Measurements from ENCODE around the gene ATP6AP1. TPM values are rescaled to one million over a fixed set of nuclear protein-coding genes. Genes with fewer than 3 reads are reported as not detected.

Gene ATP6AP1
- total and polyA plus RNA-seq, 2 of the 13 experiments (the other 11 are each of a cell fraction or from before 2014, with no cell fraction given) = 56.7 to 110 TPM

DNA sequence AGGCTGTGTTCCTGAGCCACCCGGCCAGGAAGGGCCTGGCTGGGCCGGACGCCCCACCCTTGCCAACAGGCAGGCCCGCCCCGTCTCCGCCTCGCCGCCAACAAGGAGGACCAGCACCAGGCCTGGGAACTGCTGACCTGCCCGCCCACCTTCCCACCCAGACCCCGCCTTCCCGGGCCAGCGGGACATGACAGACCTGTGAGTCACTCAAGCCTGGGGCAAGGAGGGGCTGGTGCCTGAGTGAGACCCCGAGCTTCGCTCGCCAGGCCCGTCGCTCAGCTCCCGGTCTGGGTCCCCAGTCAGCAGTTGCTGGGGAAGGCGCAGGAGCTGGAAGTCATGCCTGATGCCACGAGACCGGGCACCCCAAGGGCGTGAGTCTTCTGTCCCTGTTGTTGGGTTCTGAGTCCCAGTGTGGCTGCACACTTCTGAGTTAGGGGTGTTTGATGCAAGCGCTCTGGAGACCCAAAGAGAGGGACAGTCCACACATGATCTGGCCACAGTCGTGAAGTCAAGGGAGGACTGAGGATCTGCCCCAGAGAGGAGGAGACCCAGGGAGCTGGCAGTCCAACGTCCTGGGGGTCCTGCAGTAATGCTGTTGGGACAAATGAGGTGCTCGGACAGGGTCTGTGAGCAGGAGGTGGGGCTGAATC is 19.1 kb upstream of the ATP6AP1 start, which contains the start of gene DNASE1L1 (continued):
- TF ChIP-seq ZBTB7B (CRISPR knock-in tag; IDR thresholded peaks at IDR 0.05) (0 out of 2 replicates have a peak, but pooled peaks have one; percentile 33), ZNF121 (CRISPR knock-in tag; IDR thresholded peaks at IDR 0.05) (peak; percentile 23; the same call in 1 of the 2 replicates), MYC (CRISPR knock-in tag; IDR thresholded peaks at IDR 0.05; ENCODE audit: borderline replicate concordance) (peak; percentile 38; the same call in 1 of the 2 replicates), MAFG (CRISPR knock-in tag; IDR thresholded peaks at IDR 0.05) (no peak), ATF1 (CRISPR knock-in tag; IDR thresholded peaks at IDR 0.05) (no peak), ZNF335 (CRISPR knock-in tag; IDR thresholded peaks at IDR 0.05) (no peak), SNAI1 (CRISPR knock-in tag; IDR thresholded peaks at IDR 0.05; ENCODE audit: borderline replicate concordance) (no peak), NFKBIZ (CRISPR knock-in tag; IDR thresholded peaks at IDR 0.05) (no peak), GLMP (CRISPR knock-in tag; IDR thresholded peaks at IDR 0.05; ENCODE audit: borderline replicate concordance) (no peak), TP53 (CRISPR knock-in tag; conservative IDR thresholded peaks at IDR 0.05) (no peak), FOXC1 (CRISPR knock-in tag; IDR thresholded peaks at IDR 0.05; ENCODE audit: borderline replicate concordance) (no peak), TEAD3 (CRISPR knock-in tag; optimal IDR thresholded peaks at IDR 0.05; ENCODE audit: borderline replicate concordance) (no peak)
- TF ChIP-seq, protein P1, sequence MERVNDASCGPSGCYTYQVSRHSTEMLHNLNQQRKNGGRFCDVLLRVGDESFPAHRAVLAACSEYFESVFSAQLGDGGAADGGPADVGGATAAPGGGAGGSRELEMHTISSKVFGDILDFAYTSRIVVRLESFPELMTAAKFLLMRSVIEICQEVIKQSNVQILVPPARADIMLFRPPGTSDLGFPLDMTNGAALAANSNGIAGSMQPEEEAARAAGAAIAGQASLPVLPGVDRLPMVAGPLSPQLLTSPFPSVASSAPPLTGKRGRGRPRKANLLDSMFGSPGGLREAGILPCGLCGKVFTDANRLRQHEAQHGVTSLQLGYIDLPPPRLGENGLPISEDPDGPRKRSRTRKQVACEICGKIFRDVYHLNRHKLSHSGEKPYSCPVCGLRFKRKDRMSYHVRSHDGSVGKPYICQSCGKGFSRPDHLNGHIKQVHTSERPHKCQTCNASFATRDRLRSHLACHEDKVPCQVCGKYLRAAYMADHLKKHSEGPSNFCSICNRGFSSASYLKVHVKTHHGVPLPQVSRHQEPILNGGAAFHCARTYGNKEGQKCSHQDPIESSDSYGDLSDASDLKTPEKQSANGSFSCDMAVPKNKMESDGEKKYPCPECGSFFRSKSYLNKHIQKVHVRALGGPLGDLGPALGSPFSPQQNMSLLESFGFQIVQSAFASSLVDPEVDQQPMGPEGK (CRISPR knock-in tag; IDR thresholded peaks at IDR 0.05) = peak; percentile 34; the same call in 1 of the 2 replicates
- TF ChIP-seq, protein P2, sequence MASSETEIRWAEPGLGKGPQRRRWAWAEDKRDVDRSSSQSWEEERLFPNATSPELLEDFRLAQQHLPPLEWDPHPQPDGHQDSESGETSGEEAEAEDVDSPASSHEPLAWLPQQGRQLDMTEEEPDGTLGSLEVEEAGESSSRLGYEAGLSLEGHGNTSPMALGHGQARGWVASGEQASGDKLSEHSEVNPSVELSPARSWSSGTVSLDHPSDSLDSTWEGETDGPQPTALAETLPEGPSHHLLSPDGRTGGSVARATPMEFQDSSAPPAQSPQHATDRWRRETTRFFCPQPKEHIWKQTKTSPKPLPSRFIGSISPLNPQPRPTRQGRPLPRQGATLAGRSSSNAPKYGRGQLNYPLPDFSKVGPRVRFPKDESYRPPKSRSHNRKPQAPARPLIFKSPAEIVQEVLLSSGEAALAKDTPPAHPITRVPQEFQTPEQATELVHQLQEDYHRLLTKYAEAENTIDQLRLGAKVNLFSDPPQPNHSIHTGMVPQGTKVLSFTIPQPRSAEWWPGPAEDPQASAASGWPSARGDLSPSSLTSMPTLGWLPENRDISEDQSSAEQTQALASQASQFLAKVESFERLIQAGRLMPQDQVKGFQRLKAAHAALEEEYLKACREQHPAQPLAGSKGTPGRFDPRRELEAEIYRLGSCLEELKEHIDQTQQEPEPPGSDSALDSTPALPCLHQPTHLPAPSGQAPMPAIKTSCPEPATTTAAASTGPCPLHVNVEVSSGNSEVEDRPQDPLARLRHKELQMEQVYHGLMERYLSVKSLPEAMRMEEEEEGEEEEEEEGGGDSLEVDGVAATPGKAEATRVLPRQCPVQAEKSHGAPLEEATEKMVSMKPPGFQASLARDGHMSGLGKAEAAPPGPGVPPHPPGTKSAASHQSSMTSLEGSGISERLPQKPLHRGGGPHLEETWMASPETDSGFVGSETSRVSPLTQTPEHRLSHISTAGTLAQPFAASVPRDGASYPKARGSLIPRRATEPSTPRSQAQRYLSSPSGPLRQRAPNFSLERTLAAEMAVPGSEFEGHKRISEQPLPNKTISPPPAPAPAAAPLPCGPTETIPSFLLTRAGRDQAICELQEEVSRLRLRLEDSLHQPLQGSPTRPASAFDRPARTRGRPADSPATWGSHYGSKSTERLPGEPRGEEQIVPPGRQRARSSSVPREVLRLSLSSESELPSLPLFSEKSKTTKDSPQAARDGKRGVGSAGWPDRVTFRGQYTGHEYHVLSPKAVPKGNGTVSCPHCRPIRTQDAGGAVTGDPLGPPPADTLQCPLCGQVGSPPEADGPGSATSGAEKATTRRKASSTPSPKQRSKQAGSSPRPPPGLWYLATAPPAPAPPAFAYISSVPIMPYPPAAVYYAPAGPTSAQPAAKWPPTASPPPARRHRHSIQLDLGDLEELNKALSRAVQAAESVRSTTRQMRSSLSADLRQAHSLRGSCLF (CRISPR knock-in tag; IDR thresholded peaks at IDR 0.05; ENCODE audit: borderline replicate concordance) = no peak
- TF ChIP-seq, protein P3, sequence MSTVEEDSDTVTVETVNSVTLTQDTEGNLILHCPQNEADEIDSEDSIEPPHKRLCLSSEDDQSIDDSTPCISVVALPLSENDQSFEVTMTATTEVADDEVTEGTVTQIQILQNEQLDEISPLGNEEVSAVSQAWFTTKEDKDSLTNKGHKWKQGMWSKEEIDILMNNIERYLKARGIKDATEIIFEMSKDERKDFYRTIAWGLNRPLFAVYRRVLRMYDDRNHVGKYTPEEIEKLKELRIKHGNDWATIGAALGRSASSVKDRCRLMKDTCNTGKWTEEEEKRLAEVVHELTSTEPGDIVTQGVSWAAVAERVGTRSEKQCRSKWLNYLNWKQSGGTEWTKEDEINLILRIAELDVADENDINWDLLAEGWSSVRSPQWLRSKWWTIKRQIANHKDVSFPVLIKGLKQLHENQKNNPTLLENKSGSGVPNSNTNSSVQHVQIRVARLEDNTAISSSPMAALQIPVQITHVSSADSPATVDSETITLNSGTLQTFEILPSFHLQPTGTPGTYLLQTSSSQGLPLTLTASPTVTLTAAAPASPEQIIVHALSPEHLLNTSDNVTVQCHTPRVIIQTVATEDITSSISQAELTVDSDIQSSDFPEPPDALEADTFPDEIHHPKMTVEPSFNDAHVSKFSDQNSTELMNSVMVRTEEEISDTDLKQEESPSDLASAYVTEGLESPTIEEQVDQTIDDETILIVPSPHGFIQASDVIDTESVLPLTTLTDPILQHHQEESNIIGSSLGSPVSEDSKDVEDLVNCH (CRISPR knock-in tag; IDR thresholded peaks at IDR 0.05) = no peak
- TF ChIP-seq, protein P4, sequence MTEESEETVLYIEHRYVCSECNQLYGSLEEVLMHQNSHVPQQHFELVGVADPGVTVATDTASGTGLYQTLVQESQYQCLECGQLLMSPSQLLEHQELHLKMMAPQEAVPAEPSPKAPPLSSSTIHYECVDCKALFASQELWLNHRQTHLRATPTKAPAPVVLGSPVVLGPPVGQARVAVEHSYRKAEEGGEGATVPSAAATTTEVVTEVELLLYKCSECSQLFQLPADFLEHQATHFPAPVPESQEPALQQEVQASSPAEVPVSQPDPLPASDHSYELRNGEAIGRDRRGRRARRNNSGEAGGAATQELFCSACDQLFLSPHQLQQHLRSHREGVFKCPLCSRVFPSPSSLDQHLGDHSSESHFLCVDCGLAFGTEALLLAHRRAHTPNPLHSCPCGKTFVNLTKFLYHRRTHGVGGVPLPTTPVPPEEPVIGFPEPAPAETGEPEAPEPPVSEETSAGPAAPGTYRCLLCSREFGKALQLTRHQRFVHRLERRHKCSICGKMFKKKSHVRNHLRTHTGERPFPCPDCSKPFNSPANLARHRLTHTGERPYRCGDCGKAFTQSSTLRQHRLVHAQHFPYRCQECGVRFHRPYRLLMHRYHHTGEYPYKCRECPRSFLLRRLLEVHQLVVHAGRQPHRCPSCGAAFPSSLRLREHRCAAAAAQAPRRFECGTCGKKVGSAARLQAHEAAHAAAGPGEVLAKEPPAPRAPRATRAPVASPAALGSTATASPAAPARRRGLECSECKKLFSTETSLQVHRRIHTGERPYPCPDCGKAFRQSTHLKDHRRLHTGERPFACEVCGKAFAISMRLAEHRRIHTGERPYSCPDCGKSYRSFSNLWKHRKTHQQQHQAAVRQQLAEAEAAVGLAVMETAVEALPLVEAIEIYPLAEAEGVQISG (CRISPR knock-in tag; IDR thresholded peaks at IDR 0.05) = 0 out of 2 replicates have a peak, but pooled peaks have one; percentile 12
